GM12878 (cell line): ENCODE measurements around the gene HAUS1. TPM values are rescaled to one million over a fixed set of nuclear protein-coding genes. Genes with fewer than 3 reads are reported as not detected.

Source experiments
- ATAC-seq: fragments of 200-7000 bp; cut with Tn5 transposase; 3 replicates; pipeline ENCODE4 v1.9.1; 2020; ENCODE audit warnings: mild to moderate bottlenecking, moderate library complexity
- BruUV-seq: library from RNA; stranded (reverse); fragments of 400-500 nt; replicated peaks from 2 replicates; lab custom pipeline; 2021; lab: Mats Ljungman, UMichigan
- CTCF ChIA-PET: fragments of 300-600 bp; sonication (Branson Sonifier 250); formaldehyde crosslinking; extraction: SDS; loops from one replicate; lab custom pipeline; 2021; ENCODE audit warnings: inconsistent platforms; lab: Yijun Ruan, JAX
- POLR2A ChIA-PET: fragments of 350-600 bp; formaldehyde crosslinking; extraction: SDS; loops from one replicate; lab custom pipeline; 2021; ENCODE audit warnings: inconsistent platforms; lab: Charles Lee
- RAD21 ChIA-PET: fragments of 300-600 bp; sonication (Branson Sonifier 250); formaldehyde crosslinking; loops from one replicate; lab custom pipeline; 2023; ENCODE audit warnings: antibody characterized with exemption; ENCODE audit not compliant: unreplicated experiment; lab: Charles Lee
- SMC1A ChIA-PET: fragments of 300-600 bp; sonication (Branson Sonifier 250); formaldehyde crosslinking; loops from one replicate; lab custom pipeline; 2023; ENCODE audit not compliant: unreplicated experiment, uncharacterized antibody; lab: Charles Lee
- DNase-seq: peaks from one replicate; pipeline ENCODE4 v3.0.0-alpha.2; 2011; ENCODE audit warnings: low read depth, low spot score
- FAIRE-seq: peaks from 3 replicates; lab custom pipeline; 2011; peaks lifted over from hg19 to GRCh38; lab: Jason Lieb, UNC
- H2AFZ ChIP-seq: 2 replicates; pipeline ENCODE4 v1.6.0; 2011; ENCODE audit warnings: low read depth, low read length, control low read depth; ENCODE audit not compliant: control insufficient read depth
- H3K27ac ChIP-seq: 2 replicates; pipeline ENCODE4 v1.5.1; 2011; ENCODE audit warnings: control low read depth; ENCODE audit not compliant: control insufficient read depth, insufficient read depth
- H3K27me3 ChIP-seq, 2 experiments: replicated peaks in 1 of 2; 2 replicates each; pipeline versions ENCODE4 v1.6.0 to v1.6.1; 2011; ENCODE audit warnings: low read length in 1 of 2; ENCODE audit not compliant: control insufficient read depth in 2 of 2, insufficient read depth in 2 of 2
- H3K36me3 ChIP-seq, 2 experiments: 2 replicates each; pipeline ENCODE4 v1.5.1; 2011; ENCODE audit warnings: low read length in 1 of 2; ENCODE audit not compliant: control insufficient read depth in 2 of 2, insufficient read depth in 2 of 2
- H3K4me1 ChIP-seq: 2 replicates; pipeline ENCODE4 v1.6.1; 2011; ENCODE audit warnings: mild to moderate bottlenecking, low read length, moderate library complexity, mixed read lengths; ENCODE audit not compliant: control insufficient read depth, insufficient read depth
- H3K4me2 ChIP-seq: 2 replicates; pipeline ENCODE4 v1.6.0; 2011; ENCODE audit warnings: control low read depth; ENCODE audit not compliant: control insufficient read depth, insufficient read depth
- H3K4me3 ChIP-seq: fragments of 200-600 bp; sonication (generic); 2 replicates; pipeline ENCODE4 v1.5.1; 2016
- H3K79me2 ChIP-seq: 2 replicates; pipeline ENCODE4 v1.6.0; 2011; ENCODE audit warnings: low read length; ENCODE audit not compliant: control insufficient read depth, insufficient read depth
- H3K9ac ChIP-seq: 2 replicates; pipeline ENCODE4 v1.8.0; 2011; ENCODE audit warnings: low read length, control low read depth, mixed read lengths; ENCODE audit not compliant: control insufficient read depth, insufficient read depth
- H3K9me3 ChIP-seq: replicated peaks from 3 replicates; pipeline ENCODE4 v1.5.1; 2011; ENCODE audit warnings: mild to moderate bottlenecking, low read length; ENCODE audit not compliant: control insufficient read depth, insufficient read depth
- H4K20me1 ChIP-seq: 2 replicates; pipeline ENCODE4 v1.6.0; 2011; ENCODE audit not compliant: control insufficient read depth, insufficient read depth
- CTCF ChIP-seq, 3 experiments: IDR thresholded peaks in 2 of 3; conservative IDR thresholded peaks in 1 of 3; 2 replicates each; pipeline ENCODE4 v1.5.1; 2011; ENCODE audit warnings: low read depth in 3 of 3, low read length in 3 of 3, mild to moderate bottlenecking in 3 of 3, control low read depth in 2 of 3, moderate library complexity in 2 of 3, inconsistent platforms in 1 of 3, mixed read lengths in 1 of 3; ENCODE audit not compliant: control insufficient read depth in 2 of 3, insufficient read depth in 1 of 3; ENCODE audit errors: extremely low read depth in 1 of 3
- DPF2 ChIP-seq: fragments of 450-650 bp; IDR thresholded peaks from 2 replicates; pipeline ENCODE4 v1.6.1; 2017; ENCODE audit warnings: mild to moderate bottlenecking
- HDGF ChIP-seq: fragments of 450-650 bp; IDR thresholded peaks from 2 replicates; pipeline ENCODE4 v1.6.1; 2016; ENCODE audit warnings: antibody characterized with exemption
- IRF5 ChIP-seq: fragments of 450-650 bp; IDR thresholded peaks from 2 replicates; pipeline ENCODE4 v1.6.1; 2017; ENCODE audit warnings: borderline replicate concordance
- JUND ChIP-seq: IDR thresholded peaks from 2 replicates; pipeline ENCODE4 v1.6.1; 2012; ENCODE audit warnings: low read depth, mild to moderate bottlenecking, low read length, improper control_type of control experiment, moderate library complexity
- KDM1A ChIP-seq: fragments of 200-600 bp; sonication (generic); IDR thresholded peaks from 2 replicates; pipeline ENCODE4 v1.6.1; 2016; ENCODE audit warnings: borderline replicate concordance
- MLLT1 ChIP-seq: fragments of 450-650 bp; IDR thresholded peaks from 2 replicates; pipeline ENCODE4 v1.6.1; 2016; ENCODE audit warnings: mild to moderate bottlenecking
- NR2C1 ChIP-seq: fragments of 450-650 bp; IDR thresholded peaks from 2 replicates; pipeline ENCODE4 v1.6.1; 2017; ENCODE audit warnings: antibody characterized with exemption, mild to moderate bottlenecking, moderate library complexity
- POLR2A ChIP-seq: IDR thresholded peaks from 2 replicates; pipeline ENCODE4 v1.6.1; 2011; ENCODE audit warnings: low read depth, mild to moderate bottlenecking, low read length
- SIN3A ChIP-seq: IDR thresholded peaks from 2 replicates; pipeline ENCODE4 v1.6.1; 2012; ENCODE audit warnings: low read depth, low read length, improper control_type of control experiment
- SRF ChIP-seq, 2 experiments: IDR thresholded peaks; 2 replicates each; pipeline ENCODE4 v1.6.1; 2011; ENCODE audit warnings: low read depth in 2 of 2, low read length in 2 of 2, mild to moderate bottlenecking in 1 of 2, moderate library complexity in 1 of 2
- WGBS: methylation state at CpG from one replicate; pipeline ENCODE4 v1.1.6; 2016; ENCODE audit warnings: low lambda C conversion rate; ENCODE audit not compliant: insufficient replicate concordance, insufficient coverage; ENCODE audit errors: missing lambda C conversion rate; 5-methylcytosine and 5-hydroxymethylcytosine counted together
- in situ Hi-C: fragments of 300-500 bp; cut with MboI; formaldehyde crosslinking; loops from 9 replicates; pipeline ENCODE4 v1.14.3; 2018; ENCODE audit warnings: mixed read lengths
- intact Hi-C: fragments of 100-400 bp; cut with micrococcal nuclease; formaldehyde crosslinking; loops from one replicate; pipeline ENCODE4 v1.14.2; 2022; ENCODE audit not compliant: unreplicated experiment
- polyA plus RNA-seq, 11 experiments: library from polyadenylated mRNA; depleted of rRNA in 4 of 11; unstranded in 6 of 11; stranded (reverse) in 5 of 11; fragments of >200 nt; fragmentation: Nextera tagmentation in 4 of 11; fragmentation: Illumina TruSeq in 1 of 11; extraction: Ambion mirVana in 4 of 11; extraction: Trizol in 1 of 11; gene quantifications; 1 replicate in 1 of 11; 2 replicates in 10 of 11; pipeline versions ENCODE4 v1.2.1 to v1.2.3, GENCODE V29; 2011 to 2016; ENCODE audit warnings: inconsistent platforms in 2 of 11, missing spikeins in 2 of 11, low read depth in 1 of 11
- total RNA-seq, 4 experiments: library from RNA; depleted of rRNA in 3 of 4; stranded (reverse); fragments of >200 nt in 3 of 4; fragmentation: Illumina TruSeq in 1 of 4; extraction: Trizol in 1 of 4; gene quantifications; 2 replicates each; pipeline versions ENCODE4 v1.2.1 to v1.2.3, GENCODE V29; 2013 to 2021
- TF ChIP-seq, protein P1 (sequence below): fragments of 450-650 bp; IDR thresholded peaks from 2 replicates; pipeline ENCODE4 v1.6.1; 2018; ENCODE audit warnings: mild to moderate bottlenecking, low read depth, moderate library complexity; ENCODE audit not compliant: partially characterized antibody
- TF ChIP-seq, protein P2 (sequence below): IDR thresholded peaks from 2 replicates; pipeline ENCODE4 v1.6.1; 2011; ENCODE audit warnings: low read depth, low read length, improper control_type of control experiment, borderline replicate concordance
- TF ChIP-seq, protein P3 (sequence below): fragments of 450-650 bp; IDR thresholded peaks from 2 replicates; pipeline ENCODE4 v1.6.1; 2016; ENCODE audit warnings: mild to moderate bottlenecking

Gene HAUS1
- total and polyA plus RNA-seq, 10 of the 15 experiments (the other 5 are each of a cell fraction or from before 2014, with no cell fraction given) = 41.2 to 182 (median 91.9) TPM

GRCh38 chr18:46163941-46164499, 59.8 kb downstream of the HAUS1 start:
- POLR2A ChIA-PET = no interaction called here
- in situ Hi-C loops = no loop called here
- intact Hi-C loops = no loop called here
- H3K4me3 ChIP-seq = no peak overlapping the region
- H3K4me1 ChIP-seq = peaks cover 8% of the 10 kb centered on the region
- no peaks in the 10 kb centered on the region for H3K79me2 ChIP-seq
- CTCF ChIA-PET = interaction anchor here (2.0 to 3.4 kb wide), 2 partner anchors 9 to 15 kb away, joined by 5 to 24 read pairs; a partner anchor contains a TSS
- WGBS = 72% methylated on average over 7 of the region's 7 CpGs
- FAIRE-seq (no peak), DNase-seq (no peak), ATAC-seq (no peak)
- BruUV-seq = no TSS peak
- SMC1A ChIA-PET = no interaction called here
- no peak overlapping the region for H2AFZ ChIP-seq
- H3K9ac ChIP-seq = no peak overlapping the region
- no peak overlapping the region for H3K4me2 ChIP-seq
- no peaks in the 10 kb centered on the region for H3K9me3 ChIP-seq
- H4K20me1 ChIP-seq = no peaks in the 10 kb centered on the region
- RAD21 ChIA-PET = no interaction called here
- H3K27ac ChIP-seq = no peak overlapping the region
- no peaks in the 10 kb centered on the region for H3K27me3 ChIP-seq
- H3K36me3 ChIP-seq = no peaks in the 10 kb centered on the region
- TF ChIP-seq SIN3A = no peak
- TF ChIP-seq, protein P1, sequence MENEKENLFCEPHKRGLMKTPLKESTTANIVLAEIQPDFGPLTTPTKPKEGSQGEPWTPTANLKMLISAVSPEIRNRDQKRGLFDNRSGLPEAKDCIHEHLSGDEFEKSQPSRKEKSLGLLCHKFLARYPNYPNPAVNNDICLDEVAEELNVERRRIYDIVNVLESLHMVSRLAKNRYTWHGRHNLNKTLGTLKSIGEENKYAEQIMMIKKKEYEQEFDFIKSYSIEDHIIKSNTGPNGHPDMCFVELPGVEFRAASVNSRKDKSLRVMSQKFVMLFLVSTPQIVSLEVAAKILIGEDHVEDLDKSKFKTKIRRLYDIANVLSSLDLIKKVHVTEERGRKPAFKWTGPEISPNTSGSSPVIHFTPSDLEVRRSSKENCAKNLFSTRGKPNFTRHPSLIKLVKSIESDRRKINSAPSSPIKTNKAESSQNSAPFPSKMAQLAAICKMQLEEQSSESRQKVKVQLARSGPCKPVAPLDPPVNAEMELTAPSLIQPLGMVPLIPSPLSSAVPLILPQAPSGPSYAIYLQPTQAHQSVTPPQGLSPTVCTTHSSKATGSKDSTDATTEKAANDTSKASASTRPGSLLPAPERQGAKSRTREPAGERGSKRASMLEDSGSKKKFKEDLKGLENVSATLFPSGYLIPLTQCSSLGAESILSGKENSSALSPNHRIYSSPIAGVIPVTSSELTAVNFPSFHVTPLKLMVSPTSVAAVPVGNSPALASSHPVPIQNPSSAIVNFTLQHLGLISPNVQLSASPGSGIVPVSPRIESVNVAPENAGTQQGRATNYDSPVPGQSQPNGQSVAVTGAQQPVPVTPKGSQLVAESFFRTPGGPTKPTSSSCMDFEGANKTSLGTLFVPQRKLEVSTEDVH = no peak
- TF ChIP-seq MLLT1 = no peak
- TF ChIP-seq CTCF (IDR thresholded peaks at IDR 0.05 in 2 of 3, conservative IDR thresholded peaks at IDR 0.05 in 1 of 3; ENCODE audit: control insufficient read depth in 2 of 3, extremely low read depth in 1 of 3, insufficient read depth in 1 of 3, low read depth in 3 of 3, low read length in 3 of 3) = no peak
- no peak for TF ChIP-seq SRF (IDR thresholded peaks at IDR 0.05; ENCODE audit: low read depth in 2 of 2, low read length in 2 of 2)
- TF ChIP-seq, protein P2, sequence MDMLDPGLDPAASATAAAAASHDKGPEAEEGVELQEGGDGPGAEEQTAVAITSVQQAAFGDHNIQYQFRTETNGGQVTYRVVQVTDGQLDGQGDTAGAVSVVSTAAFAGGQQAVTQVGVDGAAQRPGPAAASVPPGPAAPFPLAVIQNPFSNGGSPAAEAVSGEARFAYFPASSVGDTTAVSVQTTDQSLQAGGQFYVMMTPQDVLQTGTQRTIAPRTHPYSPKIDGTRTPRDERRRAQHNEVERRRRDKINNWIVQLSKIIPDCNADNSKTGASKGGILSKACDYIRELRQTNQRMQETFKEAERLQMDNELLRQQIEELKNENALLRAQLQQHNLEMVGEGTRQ = no peak
- no peak for TF ChIP-seq NR2C1
- no peak for TF ChIP-seq JUND
- TF ChIP-seq, protein P3, sequence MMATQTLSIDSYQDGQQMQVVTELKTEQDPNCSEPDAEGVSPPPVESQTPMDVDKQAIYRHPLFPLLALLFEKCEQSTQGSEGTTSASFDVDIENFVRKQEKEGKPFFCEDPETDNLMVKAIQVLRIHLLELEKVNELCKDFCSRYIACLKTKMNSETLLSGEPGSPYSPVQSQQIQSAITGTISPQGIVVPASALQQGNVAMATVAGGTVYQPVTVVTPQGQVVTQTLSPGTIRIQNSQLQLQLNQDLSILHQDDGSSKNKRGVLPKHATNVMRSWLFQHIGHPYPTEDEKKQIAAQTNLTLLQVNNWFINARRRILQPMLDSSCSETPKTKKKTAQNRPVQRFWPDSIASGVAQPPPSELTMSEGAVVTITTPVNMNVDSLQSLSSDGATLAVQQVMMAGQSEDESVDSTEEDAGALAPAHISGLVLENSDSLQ = no peak
- no peak for TF ChIP-seq KDM1A
- no peak for TF ChIP-seq DPF2
- no peak for TF ChIP-seq HDGF
- no peak for TF ChIP-seq IRF5
- TF ChIP-seq POLR2A = no peak
